ENCODE data around the gene GNPTG. TPM values are rescaled to one million over a fixed set of nuclear protein-coding genes. Genes with fewer than 3 reads are reported as not detected.

The GNPTG gene
- total RNA-seq, 1 donor from 2014 or later = 50.5 TPM

DNA sequence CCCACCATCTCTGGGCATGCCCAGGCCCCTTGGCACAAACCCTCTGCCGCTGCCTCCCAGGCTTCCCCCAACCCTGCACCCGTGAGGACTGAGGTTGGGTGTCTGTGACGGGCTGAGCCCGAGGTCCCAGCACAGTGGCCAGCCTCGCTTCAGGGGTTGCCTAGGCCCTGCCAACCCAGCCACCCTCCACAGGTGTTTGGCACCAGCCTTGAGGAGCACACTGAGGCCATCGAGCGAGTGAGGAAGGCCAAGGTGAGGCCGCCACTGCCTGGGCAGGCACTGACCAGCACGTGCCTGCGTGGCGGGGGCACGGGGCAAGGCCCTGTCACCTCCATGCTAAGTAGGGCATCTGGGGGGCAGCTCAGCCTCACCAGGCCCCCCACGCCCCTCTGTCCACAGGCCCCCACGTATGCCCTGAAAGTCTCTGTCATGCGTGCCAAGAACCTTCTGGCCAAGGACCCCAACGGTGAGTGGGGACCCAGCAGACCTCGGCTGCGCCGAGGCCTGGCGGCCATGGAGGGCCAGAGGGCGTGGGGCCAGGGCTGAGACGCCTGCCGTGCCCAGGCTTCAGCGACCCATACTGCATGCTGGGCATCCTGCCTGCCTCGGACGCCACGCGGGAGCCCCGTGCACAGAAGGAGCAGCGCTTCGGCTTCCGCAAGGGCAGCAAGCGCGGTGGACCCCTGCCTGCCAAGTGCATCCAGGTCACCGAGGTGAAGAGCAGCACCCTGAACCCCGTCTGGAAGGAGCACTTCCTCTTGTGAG is 10.8 kb upstream of the GNPTG start:
- Mint-ChIP-seq H3K36me3 (ENCODE audit: unreplicated experiment) (no peaks in the 10 kb centered on the region), H3K27me3 (ENCODE audit: unreplicated experiment) (peaks cover 14% of the 10 kb centered on the region), H3K4me1 (ENCODE audit: low read depth, unreplicated experiment) (no peaks in the 10 kb centered on the region), H3K9me3 (ENCODE audit: unreplicated experiment) (peaks cover 13% of the 10 kb centered on the region), H3K4me3 (ENCODE audit: unreplicated experiment) (no peak overlapping the region), H3K27ac (ENCODE audit: unreplicated experiment) (no peak overlapping the region)
- no peak for DNase-seq
- TF ChIP-seq, protein P1, sequence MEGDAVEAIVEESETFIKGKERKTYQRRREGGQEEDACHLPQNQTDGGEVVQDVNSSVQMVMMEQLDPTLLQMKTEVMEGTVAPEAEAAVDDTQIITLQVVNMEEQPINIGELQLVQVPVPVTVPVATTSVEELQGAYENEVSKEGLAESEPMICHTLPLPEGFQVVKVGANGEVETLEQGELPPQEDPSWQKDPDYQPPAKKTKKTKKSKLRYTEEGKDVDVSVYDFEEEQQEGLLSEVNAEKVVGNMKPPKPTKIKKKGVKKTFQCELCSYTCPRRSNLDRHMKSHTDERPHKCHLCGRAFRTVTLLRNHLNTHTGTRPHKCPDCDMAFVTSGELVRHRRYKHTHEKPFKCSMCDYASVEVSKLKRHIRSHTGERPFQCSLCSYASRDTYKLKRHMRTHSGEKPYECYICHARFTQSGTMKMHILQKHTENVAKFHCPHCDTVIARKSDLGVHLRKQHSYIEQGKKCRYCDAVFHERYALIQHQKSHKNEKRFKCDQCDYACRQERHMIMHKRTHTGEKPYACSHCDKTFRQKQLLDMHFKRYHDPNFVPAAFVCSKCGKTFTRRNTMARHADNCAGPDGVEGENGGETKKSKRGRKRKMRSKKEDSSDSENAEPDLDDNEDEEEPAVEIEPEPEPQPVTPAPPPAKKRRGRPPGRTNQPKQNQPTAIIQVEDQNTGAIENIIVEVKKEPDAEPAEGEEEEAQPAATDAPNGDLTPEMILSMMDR (IDR thresholded peaks at IDR 0.05; ENCODE audit: partially characterized antibody, unreplicated experiment) = no peak

DNA sequence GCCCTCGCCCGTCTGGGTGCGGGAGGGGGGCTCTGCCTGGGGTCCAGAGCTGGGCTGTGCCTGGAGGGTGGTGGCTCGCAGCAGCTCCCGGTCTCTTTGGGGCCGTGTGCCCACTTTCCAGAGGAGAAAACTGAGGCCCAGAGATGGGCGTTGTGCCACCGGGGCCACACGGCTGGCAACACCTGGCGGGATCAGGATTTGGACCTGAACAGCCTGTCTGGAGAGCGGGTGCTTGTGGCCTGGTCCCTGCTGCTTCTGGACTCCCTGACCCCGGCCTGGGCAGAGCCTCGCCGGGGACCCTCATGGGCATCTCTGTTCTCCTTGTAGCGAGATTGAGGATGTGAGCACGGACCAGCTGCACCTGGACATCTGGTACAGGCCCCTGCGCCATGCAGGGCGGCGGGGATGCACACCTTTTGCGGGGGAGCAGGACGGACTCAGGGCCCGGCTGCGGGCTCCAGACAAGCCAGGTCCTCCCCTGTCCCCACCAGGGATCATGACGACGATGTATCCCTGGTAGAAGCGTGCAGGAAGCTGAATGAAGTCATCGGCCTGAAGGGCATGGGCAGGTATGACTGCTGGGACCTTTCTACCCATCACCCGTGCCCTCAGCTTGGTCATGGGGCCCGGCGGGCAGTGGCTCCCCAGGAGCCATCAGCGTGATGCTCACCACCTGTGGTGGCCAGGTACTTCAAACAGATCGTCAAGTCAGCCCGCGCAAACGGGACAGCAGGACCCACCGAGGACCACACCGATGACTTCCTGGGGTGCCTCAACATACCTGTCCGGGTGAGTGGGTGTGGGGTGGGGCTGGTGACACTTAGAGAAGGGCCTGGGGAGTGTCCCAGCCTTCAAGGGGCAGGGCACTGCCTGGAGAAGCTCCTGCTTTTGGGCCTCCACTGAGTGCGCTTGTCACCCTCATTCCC is 10.0 kb upstream of the GNPTG start:
- peak overlapping the region; percentile 91 for H3K27ac Mint-ChIP-seq (ENCODE audit: unreplicated experiment)
- H3K4me3 Mint-ChIP-seq (ENCODE audit: unreplicated experiment) = peak overlapping the region; percentile 55
- no peaks in the 10 kb centered on the region for H3K36me3 Mint-ChIP-seq (ENCODE audit: unreplicated experiment)
- no peak for DNase-seq
- peaks cover 11% of the 10 kb centered on the region for H3K9me3 Mint-ChIP-seq (ENCODE audit: unreplicated experiment)
- H3K4me1 Mint-ChIP-seq (ENCODE audit: low read depth, unreplicated experiment) = no peaks in the 10 kb centered on the region
- TF ChIP-seq, protein P1 (IDR thresholded peaks at IDR 0.05; ENCODE audit: partially characterized antibody, unreplicated experiment) = no peak
- peaks cover 14% of the 10 kb centered on the region for H3K27me3 Mint-ChIP-seq (ENCODE audit: unreplicated experiment)

DNA sequence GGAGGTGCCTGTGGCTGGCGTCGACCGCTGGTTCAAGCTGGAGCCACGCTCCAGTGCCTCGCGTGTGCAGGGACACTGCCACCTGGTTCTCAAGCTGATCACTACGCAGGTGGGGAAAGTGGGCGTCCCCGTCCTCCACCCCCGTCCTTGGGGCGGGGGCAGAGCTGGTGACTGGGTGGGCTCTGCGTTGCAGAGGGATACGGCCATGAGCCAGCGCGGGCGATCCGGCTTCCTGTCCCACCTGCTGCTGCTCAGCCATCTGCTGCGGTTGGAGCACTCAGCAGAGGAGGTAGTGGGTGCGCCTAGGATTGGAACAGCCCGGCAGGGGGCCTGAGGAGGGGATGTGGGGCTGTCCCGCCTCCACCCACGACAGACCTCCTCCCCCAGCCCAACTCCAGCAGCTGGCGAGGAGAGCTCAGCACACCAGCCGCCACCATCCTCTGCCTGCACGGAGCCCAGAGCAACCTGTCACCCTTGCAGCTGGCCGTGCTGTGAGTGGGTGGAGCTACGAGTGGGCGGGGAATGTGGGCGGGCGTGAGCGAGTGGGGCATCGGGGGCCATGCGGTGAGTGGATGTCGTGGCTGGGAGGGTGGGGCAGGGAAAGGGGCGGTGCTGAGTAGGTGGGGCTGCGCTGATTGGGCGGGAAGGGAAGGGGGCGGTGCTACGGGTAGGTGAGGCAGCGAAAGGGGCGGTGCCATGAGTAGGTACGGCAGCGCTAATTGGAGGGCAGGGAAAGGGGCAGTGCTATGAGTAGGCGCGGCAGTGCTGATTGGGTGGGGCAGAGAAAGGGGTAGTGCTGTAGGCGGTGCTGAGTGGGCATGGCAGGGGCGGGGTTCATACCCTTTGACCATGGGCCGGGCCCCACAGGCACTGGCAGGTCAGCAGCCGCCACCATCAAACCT is 9.0 kb upstream of the GNPTG start:
- H3K27me3 Mint-ChIP-seq (ENCODE audit: unreplicated experiment) = peaks cover 14% of the 10 kb centered on the region
- TF ChIP-seq, protein P1 (IDR thresholded peaks at IDR 0.05; ENCODE audit: partially characterized antibody, unreplicated experiment) = peak; percentile 38
- H3K27ac Mint-ChIP-seq (ENCODE audit: unreplicated experiment) = peak overlapping the region; percentile 91
- peaks cover 11% of the 10 kb centered on the region for H3K9me3 Mint-ChIP-seq (ENCODE audit: unreplicated experiment)
- no peaks in the 10 kb centered on the region for H3K36me3 Mint-ChIP-seq (ENCODE audit: unreplicated experiment)
- H3K4me3 Mint-ChIP-seq (ENCODE audit: unreplicated experiment) = peak overlapping the region; percentile 88
- no peaks in the 10 kb centered on the region for H3K4me1 Mint-ChIP-seq (ENCODE audit: low read depth, unreplicated experiment)
- DNase-seq = peak; percentile 98

DNA sequence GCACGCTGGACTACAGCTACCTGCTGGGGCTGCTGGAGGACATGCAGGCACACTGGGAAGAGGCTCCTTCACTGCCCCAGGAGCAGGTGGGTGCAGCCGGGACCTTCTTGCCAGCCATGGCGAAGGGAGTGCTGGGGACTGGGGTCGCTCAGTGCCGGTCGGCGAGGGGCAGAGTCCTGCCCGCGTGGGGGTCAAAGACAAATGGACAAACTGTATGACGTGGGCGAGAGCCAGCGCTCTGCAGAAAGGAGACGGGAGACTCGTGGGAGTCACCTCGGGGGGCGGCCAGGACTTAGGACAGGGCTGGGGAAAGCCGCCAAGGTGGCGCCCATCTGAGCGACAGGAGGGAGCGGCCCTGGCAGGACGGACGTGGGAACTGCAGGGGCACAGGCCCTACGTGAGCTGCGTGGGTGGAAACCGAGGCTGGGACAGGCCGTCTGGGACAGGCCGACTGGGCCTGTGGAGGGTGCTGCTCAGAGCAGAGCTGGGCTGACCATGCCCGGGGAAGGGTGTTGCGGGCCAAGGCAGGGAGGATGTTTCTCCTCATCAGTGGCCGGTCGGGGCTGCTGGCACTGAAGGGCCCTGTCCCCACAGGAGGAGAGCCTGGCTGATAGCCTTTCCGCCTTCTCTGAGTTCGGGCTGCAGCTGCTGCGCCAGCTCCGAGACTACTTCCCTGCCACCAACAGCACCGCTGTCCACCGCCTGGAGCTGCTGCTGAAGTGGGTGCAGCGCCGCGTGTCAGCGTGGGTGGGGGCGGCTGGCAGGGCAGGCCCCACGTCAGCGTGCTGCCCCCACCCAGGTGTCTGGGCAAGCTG is 8.1 kb upstream of the GNPTG start:
- H3K27ac Mint-ChIP-seq (ENCODE audit: unreplicated experiment) = peak overlapping the region; percentile 91
- H3K27me3 Mint-ChIP-seq (ENCODE audit: unreplicated experiment) = peaks cover 14% of the 10 kb centered on the region
- peak; percentile 23 for DNase-seq
- peak overlapping the region; percentile 88 for H3K4me3 Mint-ChIP-seq (ENCODE audit: unreplicated experiment)
- no peaks in the 10 kb centered on the region for H3K4me1 Mint-ChIP-seq (ENCODE audit: low read depth, unreplicated experiment)
- H3K36me3 Mint-ChIP-seq (ENCODE audit: unreplicated experiment) = no peaks in the 10 kb centered on the region
- TF ChIP-seq, protein P1 (IDR thresholded peaks at IDR 0.05; ENCODE audit: partially characterized antibody, unreplicated experiment) = no peak
- H3K9me3 Mint-ChIP-seq (ENCODE audit: unreplicated experiment) = peaks cover 11% of the 10 kb centered on the region
